GM12874 (cell line): ENCODE results near the gene FBL.

Source experiments
- TF ChIP-seq, protein P1 (sequence below): IDR thresholded peaks from 2 replicates; pipeline ENCODE4 v1.5.1; 2011; ENCODE audit warnings: low read depth, mild to moderate bottlenecking, control low read depth, low read length, moderate library complexity; ENCODE audit not compliant: insufficient read depth

Gene FBL

DNA sequence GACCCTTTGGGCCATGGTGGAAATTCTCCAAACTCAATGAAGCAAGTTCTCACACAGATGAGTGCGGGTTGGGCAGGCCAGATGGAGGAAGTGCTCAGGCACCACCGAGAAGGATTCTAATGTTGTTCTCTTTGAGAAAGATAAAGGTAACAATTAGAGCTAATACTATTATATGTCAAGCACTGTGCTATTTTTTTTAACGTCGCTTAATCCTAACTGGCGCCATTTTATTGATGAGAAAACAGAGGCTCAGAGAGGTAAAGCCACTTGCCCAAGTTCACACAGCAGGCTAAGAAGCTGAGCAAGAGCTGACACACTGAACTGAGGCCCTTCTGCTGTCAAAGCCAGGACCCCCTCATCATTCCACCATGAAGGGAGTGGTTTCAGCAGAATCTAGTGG is 1.0 kb downstream of the FBL start:
- TF ChIP-seq, protein P1, sequence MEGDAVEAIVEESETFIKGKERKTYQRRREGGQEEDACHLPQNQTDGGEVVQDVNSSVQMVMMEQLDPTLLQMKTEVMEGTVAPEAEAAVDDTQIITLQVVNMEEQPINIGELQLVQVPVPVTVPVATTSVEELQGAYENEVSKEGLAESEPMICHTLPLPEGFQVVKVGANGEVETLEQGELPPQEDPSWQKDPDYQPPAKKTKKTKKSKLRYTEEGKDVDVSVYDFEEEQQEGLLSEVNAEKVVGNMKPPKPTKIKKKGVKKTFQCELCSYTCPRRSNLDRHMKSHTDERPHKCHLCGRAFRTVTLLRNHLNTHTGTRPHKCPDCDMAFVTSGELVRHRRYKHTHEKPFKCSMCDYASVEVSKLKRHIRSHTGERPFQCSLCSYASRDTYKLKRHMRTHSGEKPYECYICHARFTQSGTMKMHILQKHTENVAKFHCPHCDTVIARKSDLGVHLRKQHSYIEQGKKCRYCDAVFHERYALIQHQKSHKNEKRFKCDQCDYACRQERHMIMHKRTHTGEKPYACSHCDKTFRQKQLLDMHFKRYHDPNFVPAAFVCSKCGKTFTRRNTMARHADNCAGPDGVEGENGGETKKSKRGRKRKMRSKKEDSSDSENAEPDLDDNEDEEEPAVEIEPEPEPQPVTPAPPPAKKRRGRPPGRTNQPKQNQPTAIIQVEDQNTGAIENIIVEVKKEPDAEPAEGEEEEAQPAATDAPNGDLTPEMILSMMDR: no peak

DNA sequence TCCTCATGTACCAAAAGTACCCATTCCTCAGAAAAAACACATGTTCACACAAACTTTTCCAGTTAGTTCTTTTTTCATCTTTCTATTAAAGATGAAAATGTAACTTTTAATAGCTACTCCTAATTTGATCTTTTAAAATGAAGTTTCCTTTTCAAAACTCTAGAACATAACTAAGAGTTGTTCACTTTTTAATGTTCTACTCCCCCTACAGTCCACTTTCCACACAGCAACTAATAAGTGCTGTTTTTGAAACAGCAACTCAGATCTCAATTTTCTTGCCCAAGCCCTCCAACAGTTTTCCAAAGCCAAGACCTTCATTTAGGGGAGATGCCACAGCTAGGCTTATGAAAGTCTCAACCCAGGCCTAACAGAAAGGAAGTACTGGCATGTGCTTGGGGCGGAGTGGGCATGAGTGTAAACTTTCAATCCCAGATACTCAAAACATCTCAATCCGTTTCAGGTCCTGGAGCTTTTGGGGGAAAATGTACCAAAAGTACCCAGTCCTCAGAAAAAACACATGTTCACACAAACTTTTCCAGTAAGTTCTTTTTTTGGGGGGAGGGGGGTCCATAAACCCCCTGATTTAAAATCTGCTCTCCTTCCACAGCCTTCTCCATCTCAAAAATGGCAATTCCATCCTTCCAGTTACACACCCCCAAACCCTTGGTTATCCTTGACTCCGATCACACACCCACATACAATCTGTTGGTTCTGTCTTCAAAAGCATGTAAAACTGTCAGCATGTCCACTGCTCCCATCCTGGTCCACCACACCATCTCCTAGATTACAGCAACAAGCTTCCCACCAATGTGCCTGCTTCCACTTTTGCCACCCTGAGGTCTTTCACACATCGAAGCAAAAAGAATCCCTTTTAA is 2.0 kb downstream of the FBL start:
- TF ChIP-seq, protein P1: peak; percentile 63

DNA sequence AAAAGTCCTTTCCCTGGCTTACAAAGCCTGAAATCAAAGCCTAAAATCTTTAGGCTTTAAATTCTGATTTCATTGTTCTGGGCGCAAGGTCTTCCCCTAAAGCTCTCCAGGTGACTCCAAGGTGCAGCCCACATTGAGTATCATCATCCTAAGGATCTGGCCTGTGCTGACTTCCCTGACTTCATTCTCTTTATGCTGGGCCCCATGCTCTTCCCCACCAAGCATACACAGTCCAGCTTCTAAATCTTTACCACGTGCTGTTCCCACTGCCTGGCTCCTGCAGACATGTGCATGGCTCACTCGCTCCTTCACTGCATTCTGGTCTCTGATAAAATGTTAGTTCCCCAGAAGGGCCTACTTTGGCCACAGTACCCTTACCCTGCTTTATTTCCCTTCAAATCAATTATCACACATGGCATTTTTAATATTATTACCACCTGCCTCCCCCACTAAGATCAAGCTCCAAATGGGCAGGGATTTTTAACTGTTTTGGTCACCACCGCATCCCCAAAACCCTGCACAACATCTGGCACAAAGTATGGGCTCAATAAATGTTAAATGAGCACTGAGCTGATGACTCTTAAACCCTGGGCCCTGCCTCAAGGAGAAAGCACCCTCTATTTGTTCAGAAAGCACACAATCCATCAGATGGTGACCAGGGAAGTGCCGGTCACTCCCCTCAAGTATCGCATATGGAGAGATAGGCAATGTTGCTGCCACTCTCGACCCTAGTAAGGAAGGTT is 3.3 kb downstream of the FBL start:
- TF ChIP-seq, protein P1: no peak

DNA sequence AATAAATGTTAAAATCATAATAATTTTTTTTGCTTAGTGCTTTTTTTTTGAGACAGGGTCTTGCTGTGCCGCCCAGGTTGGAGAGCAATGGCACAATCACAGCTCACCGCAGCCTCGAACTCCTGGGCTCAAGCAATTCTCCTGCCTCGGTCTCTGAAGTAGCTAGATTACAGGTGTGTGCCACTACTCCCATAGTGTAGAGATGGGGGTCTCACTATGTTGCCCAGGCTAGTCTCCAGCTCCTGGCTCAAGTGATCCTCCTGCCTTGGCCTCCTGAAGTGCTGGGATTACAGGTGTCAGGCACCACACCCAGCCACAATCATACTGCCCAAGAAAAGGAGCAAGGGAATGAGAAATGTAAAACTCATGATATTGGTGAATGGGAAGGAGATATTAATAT is 5.1 kb downstream of the FBL start:
- TF ChIP-seq, protein P1: no peak

DNA sequence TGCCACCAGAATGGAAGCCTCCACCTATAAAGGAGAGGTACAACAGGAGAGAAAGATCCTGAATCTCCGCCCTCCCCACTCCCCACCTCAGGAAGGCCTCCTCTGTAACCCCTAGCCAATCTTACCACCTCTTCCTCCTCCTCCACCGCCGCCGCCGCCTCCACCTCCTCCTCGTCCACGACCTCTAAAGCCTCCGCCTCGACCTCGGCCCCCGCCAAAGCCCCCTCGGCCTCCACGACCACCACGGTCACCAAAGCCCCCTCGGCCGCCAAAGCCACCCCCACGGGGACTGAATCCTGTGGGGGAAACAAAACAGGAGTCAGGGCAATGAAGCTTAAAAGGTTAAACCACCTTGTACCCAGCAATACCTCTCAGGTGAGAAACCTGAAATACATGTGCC is 5.7 kb downstream of the FBL start:
- TF ChIP-seq, protein P1: no peak

DNA sequence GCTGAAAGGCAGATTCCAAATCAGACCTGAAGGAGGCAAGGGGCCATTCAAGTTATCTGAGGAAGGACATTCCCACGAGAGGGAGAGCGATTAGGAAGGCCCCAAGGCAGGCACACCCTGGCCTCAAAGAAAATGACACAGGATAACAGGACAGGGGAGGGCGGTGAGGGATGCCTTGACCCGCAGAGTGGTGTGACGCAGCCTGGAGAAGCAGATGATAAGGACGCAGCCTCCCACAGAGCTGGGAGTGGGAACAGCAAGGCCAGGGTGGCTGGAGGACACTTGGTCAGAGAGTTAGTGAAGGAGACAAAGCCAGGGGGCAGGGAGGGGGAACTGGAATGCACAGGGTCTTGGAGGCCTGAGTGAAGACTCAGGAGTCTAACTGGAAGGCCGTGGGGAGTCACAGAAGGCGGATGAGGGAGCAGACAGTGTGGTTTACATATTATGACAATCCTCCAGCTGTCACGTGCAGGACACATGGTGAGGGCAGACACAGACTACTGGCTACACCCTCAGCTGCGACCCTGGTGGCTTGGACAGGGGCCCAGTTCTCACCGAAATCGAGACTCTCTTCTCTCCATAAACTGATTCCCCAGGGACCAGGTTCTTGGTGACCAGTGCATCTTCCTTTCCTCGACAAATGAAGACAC is 6.4 kb downstream of the FBL start:
- TF ChIP-seq, protein P1: no peak

DNA sequence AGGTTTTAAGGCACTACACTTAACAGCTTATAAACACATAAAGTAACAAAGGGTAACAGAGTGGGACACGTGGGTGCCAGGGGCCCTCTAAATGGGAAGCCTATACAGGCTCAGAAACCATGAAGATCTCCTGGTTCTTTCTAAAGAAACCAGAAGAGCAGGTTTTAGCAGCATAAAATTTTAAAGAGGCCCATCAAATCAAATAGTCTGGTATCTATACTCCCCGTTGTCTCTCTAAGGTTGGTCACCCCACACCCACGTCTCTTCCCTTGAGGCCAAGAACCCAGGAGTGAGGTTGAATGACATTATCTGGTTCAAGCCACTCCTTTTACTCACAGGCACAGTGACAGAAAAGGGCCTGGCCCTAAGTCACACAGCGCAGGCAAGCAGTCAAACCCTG is 7.6 kb downstream of the FBL start:
- TF ChIP-seq, protein P1: no peak
